Subcutaneous adipose tissue (tissue), 4 donors: ENCODE measurements around the gene OPCML. TPM values are rescaled to one million over a fixed set of nuclear protein-coding genes. Genes with fewer than 3 reads are reported as not detected.

Experiments
- total RNA-seq, 4 donors: library from RNA; depleted of rRNA; stranded (reverse); fragments of >200 nt; gene quantifications; one replicate each; pipeline ENCODE4 v1.1.0, GENCODE V29; 2016
- TF ChIP-seq, protein P1 (sequence below): fragments of 450-650 bp; IDR thresholded peaks from one replicate; pipeline ENCODE4 v1.5.1; 2016; ENCODE audit warnings: low read depth, mild to moderate bottlenecking, control low read depth, antibody characterized with exemption, moderate library complexity

Gene OPCML
- total RNA-seq, 4 donors from 2014 or later: under 0.01 TPM; not detected in 3

DNA sequence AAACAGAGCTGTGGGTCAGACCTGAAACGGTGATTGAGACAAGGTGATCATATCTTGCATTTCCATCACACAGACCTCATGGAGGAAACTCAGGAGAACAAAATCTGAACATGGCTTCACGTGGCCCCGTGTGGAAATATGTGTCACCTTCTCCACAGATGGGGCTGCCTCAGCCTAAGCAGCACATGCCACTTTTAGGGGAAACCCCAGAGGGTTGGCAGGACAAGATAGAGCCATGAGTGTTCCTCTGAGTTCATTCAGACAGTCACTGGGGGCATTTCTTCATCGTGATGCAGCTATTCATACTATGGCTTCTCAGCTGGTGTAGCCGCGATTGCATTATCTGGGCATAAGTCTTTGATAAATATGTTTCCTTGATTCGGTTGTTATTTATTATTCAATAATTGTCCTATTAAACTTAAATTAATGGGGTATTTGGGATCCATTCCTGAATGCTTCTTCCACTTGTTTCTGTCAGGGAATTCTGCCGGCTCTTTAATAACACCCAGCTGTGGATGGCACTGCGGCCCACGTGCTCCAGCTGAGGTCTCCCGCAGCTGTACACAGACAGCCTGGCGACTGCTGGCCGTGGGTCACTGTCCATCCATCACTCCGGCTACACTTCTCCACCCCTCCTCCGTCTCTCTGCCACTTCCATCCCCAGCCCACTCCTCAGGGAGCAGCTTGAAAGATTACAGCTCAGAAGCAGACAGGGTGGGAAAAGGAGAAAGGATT lies 485.1 kb downstream of the OPCML start:
- TF ChIP-seq, protein P1, sequence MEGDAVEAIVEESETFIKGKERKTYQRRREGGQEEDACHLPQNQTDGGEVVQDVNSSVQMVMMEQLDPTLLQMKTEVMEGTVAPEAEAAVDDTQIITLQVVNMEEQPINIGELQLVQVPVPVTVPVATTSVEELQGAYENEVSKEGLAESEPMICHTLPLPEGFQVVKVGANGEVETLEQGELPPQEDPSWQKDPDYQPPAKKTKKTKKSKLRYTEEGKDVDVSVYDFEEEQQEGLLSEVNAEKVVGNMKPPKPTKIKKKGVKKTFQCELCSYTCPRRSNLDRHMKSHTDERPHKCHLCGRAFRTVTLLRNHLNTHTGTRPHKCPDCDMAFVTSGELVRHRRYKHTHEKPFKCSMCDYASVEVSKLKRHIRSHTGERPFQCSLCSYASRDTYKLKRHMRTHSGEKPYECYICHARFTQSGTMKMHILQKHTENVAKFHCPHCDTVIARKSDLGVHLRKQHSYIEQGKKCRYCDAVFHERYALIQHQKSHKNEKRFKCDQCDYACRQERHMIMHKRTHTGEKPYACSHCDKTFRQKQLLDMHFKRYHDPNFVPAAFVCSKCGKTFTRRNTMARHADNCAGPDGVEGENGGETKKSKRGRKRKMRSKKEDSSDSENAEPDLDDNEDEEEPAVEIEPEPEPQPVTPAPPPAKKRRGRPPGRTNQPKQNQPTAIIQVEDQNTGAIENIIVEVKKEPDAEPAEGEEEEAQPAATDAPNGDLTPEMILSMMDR: no peak

DNA sequence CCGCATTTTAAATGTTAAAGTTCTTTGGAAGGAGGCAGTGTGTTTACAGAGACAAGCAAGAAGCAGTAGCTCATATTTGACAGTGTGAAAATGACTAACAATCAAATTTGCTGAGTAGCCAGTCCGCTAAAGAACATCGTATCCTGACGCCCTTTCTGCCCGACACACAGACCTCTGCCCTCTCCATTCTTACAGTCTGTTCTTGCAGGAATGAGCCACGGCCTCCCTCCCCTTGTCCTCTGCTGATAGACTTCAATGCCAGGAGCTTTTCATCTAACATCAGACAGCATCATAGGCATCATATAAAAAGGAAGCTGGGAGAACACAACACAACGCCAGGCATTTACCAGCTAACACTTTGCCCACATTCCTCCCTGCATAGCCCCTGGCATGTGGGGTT lies 486.0 kb downstream of the OPCML start:
- TF ChIP-seq, protein P1: no peak

DNA sequence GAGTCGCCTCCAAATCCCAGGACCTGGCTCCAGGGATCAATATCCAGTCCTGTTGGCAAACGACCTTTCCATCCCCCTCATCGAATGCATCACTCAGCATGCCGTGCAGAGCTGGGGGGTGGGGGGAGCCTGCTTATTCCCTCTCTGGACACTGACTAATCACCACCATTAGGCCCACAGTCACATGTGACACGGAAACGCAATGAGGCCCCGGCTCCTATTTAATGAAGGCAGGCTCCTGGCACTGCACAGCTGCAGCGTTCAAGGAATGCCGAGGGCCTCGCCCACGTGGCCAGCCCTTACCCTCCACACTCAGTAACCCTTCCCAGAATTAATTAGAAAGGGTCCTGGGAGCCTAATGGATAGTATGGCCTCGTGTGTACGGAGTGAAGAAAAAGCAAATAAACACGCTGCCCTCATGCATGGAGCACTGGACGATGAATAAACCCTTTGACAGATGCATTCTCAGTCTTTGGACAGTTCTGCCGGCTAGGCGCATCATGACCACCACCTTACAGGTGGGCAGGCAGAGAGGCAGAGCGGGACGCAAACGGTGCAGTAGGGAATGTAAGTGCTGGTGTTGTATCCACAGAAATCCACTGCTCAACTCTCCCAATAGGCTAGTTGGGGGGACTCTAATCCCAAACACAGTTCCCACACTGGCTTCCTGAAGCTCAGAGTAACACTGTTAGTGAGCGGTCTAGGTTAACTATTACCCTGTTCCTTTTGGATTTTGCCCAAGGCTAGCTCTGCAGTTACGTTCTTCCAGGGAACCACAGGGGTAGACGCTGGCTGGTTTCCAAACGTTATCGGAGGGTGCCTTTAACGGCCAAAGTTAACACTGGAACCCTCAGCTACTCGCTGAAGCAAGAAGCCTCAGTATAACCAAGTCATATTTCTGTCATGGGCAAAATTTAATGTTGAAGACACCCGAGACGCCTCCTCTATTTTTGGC lies 490.1 kb downstream of the OPCML start:
- TF ChIP-seq, protein P1: no peak

DNA sequence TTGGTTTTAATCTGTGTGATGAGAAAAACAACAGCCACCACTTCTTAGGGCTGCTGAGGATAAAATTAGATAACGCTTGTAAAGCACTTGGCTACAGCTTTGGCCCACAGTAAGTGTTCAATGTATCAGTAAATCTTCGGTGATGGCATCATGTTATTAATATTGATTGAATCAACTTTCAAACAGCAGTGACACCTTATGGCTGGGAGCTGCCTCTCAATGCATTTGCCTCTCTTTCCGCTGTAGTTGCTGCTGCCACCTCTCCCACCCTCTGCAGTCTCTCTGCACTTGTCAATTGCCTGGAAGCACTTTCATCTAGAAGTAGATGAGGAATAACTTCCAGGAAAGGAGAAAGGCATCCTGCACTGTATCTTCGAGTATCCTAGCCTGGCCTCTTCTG lies 491.1 kb downstream of the OPCML start:
- TF ChIP-seq, protein P1: no peak

DNA sequence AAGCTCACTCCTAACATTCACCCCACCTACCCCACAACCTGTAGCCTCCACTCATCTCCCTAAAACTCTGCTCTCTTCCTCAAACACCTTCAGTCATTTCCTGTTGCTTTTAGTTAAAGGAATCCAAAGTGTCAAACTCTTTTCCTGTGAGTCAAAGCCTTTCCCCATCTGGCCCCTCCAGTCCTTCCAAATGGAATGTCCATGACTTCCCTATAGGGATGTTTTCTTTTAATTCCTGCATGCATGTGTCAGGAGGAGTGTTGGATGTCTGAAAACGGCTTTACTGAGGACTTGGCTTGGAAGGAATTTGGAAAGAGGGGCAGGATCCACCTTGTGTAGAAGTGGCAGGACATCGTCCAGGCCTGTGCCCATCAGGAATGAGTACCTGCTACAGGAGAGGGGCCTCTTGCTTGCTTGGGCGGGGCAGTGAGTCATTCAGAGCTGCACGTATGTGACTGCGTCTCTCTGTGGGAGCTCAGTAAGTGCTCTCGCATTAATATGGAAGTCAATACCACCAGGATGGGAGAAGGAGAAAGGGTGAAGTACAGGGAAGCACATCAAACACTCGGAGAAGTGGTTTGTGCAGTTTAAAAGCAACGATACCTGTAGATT lies 491.9 kb downstream of the OPCML start:
- TF ChIP-seq, protein P1: no peak

DNA sequence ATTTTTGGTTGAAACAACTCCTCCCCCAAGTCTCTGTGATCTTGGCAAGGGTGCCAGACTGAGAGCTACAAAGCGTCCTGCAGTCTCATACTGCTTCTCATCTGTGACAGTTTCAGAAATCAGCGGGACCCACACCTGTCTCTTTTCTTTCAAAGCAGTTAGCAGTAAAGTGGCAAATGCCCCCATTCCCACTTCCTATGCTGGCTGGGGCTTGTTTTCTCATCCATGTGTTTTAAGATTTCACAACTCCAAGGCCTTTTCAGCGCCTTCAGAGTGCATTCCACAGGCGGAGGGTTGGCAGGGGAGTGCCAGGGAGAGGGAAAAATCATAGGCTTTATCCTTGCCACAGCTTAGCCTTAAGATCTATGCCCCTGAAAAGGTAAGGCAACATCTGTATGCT lies 493.5 kb downstream of the OPCML start:
- TF ChIP-seq, protein P1: no peak

DNA sequence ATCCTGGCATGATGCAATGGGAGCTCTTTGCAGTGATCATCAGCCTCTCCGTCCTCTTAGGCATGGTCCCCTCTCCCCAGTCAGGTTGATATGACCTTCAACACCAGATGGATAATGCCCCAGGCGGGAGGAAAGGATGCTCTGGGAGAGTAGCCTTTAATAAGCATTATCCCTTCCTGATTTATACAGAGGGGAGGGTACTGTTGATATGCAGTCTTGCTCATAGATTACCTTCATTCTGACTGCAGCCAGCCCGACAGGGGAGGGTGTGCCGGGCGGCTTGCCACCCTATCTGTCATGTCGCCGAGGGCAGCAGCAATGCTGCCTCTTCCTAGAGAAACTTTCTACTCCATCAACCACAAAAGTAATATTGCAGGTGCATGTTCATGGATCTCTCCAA lies 497.4 kb downstream of the OPCML start:
- TF ChIP-seq, protein P1: no peak
